Astrocyte (in vitro differentiated cells and primary cell): ENCODE results near the gene RTBDN. TPM values are rescaled to one million over a fixed set of nuclear protein-coding genes. Genes with fewer than 3 reads are reported as not detected.

Experiments used
- DNase-seq: peaks from one replicate; pipeline ENCODE4 v3.0.0-alpha.2; 2010; ENCODE audit warnings: low read depth
- FAIRE-seq: peaks from 2 replicates; lab custom pipeline; 2011; peaks lifted over from hg19 to GRCh38; lab: Jason Lieb, UNC
- H2AFZ ChIP-seq: 2 replicates; pipeline ENCODE4 v1.6.0; 2012; ENCODE audit warnings: low read depth, low read length, inconsistent platforms
- H3K27ac ChIP-seq: 2 replicates; pipeline ENCODE4 v1.5.1; 2011; ENCODE audit warnings: low read depth, low read length, inconsistent platforms
- H3K27me3 ChIP-seq: 2 replicates; pipeline ENCODE4 v1.6.0; 2011; ENCODE audit warnings: low read length, inconsistent platforms; ENCODE audit not compliant: insufficient read depth
- H3K36me3 ChIP-seq: 2 replicates; pipeline ENCODE4 v1.5.1; 2011; ENCODE audit warnings: low read length, inconsistent platforms; ENCODE audit not compliant: insufficient read depth
- H3K4me1 ChIP-seq: 2 replicates; pipeline ENCODE4 v1.5.1; 2011; ENCODE audit warnings: low read length, inconsistent platforms; ENCODE audit not compliant: insufficient read depth
- H3K4me2 ChIP-seq: 2 replicates; pipeline ENCODE4 v1.6.0; 2012; ENCODE audit warnings: low read length, inconsistent platforms
- H3K4me3 ChIP-seq: 2 replicates; pipeline ENCODE4 v1.5.1; 2011; ENCODE audit warnings: low read depth, mild to moderate bottlenecking, low read length, inconsistent platforms; ENCODE audit not compliant: insufficient read depth
- H3K79me2 ChIP-seq: 2 replicates; pipeline ENCODE4 v1.6.0; 2012; ENCODE audit warnings: mild to moderate bottlenecking, low read length, inconsistent platforms; ENCODE audit not compliant: insufficient read depth
- H3K9ac ChIP-seq: 2 replicates; pipeline ENCODE4 v1.6.0; 2012; ENCODE audit warnings: mild to moderate bottlenecking, low read length, inconsistent platforms
- H3K9me3 ChIP-seq: 2 replicates; pipeline ENCODE4 v1.5.1; 2012; ENCODE audit warnings: low read depth, mild to moderate bottlenecking, low read length, inconsistent platforms; ENCODE audit not compliant: insufficient read depth
- H4K20me1 ChIP-seq: 2 replicates; pipeline ENCODE4 v1.6.0; 2012; ENCODE audit warnings: low read length, inconsistent platforms; ENCODE audit not compliant: insufficient read depth
- H3K27ac Mint-ChIP-seq: one replicate; pipeline ENCODE4 v1.8.0; 2021; ENCODE audit warnings: mild to moderate bottlenecking, mixed read lengths; ENCODE audit not compliant: unreplicated experiment
- H3K27me3 Mint-ChIP-seq: one replicate; pipeline ENCODE4 v1.8.0; 2021; ENCODE audit warnings: low read depth, mixed read lengths; ENCODE audit not compliant: unreplicated experiment
- H3K36me3 Mint-ChIP-seq: one replicate; pipeline ENCODE4 v1.8.0; 2021; ENCODE audit warnings: low read depth, mixed read lengths; ENCODE audit not compliant: unreplicated experiment
- H3K4me1 Mint-ChIP-seq: one replicate; pipeline ENCODE4 v1.8.0; 2021; ENCODE audit warnings: low read depth, mixed read lengths; ENCODE audit not compliant: unreplicated experiment
- H3K4me3 Mint-ChIP-seq: one replicate; pipeline ENCODE4 v1.8.0; 2021; ENCODE audit warnings: mild to moderate bottlenecking, moderate library complexity, mixed read lengths; ENCODE audit not compliant: unreplicated experiment
- H3K9me3 Mint-ChIP-seq: one replicate; pipeline ENCODE4 v1.8.0; 2021; ENCODE audit warnings: mild to moderate bottlenecking, mixed read lengths; ENCODE audit not compliant: unreplicated experiment
- EZH2 ChIP-seq: IDR thresholded peaks from 2 replicates; pipeline ENCODE4 v1.6.1; 2012; ENCODE audit warnings: mild to moderate bottlenecking, low read length, inconsistent platforms; ENCODE audit not compliant: insufficient read depth
- total RNA-seq: library from RNA; stranded (reverse); gene quantifications from 2 replicates; pipeline ENCODE4 v1.2.1, GENCODE V29; 2021
- TF ChIP-seq, protein P1 (sequence below): IDR thresholded peaks from 2 replicates; pipeline ENCODE4 v1.5.1; 2011; ENCODE audit warnings: low read depth, mild to moderate bottlenecking, inconsistent platforms, low read length, moderate library complexity; ENCODE audit not compliant: insufficient read depth

The RTBDN gene
- total RNA-seq, 1 donor from 2014 or later: not detected

- Histone ChIP-seq H3K4me3 (no peak overlapping the region), H3K9me3 (no peaks in the 10 kb centered on the region)
Observed at GRCh38 chr19:12797141-12797587, 37.2 kb downstream of the RTBDN start.

GRCh38 chr19:12796146-12797071 lies 38.0 kb downstream of the RTBDN start:
- Histone ChIP-seq H3K9me3 (no peaks in the 10 kb centered on the region), H3K4me3 (no peak overlapping the region), H3K79me2 (peaks cover 31% of the 10 kb centered on the region), H4K20me1 (peaks cover 30% of the 10 kb centered on the region), H3K4me2 (peak overlapping the region; percentile 52), H3K27ac (no peak overlapping the region), H3K27me3 (no peaks in the 10 kb centered on the region), H3K36me3 (no peaks in the 10 kb centered on the region), H2AFZ (no peak overlapping the region), H3K9ac (peak overlapping the region; percentile 6), H3K4me1 (peaks cover 22% of the 10 kb centered on the region)
- Mint-ChIP-seq H3K4me3 (peak overlapping the region; percentile 62), H3K36me3 (peaks cover 2% of the 10 kb centered on the region), H3K27me3 (no peaks in the 10 kb centered on the region), H3K4me1 (peaks cover 13% of the 10 kb centered on the region), H3K9me3 (no peaks in the 10 kb centered on the region), H3K27ac (peak overlapping the region; percentile 90)
- no peak for FAIRE-seq
- no peak for DNase-seq
- no peak for TF ChIP-seq EZH2
- TF ChIP-seq, protein P1, sequence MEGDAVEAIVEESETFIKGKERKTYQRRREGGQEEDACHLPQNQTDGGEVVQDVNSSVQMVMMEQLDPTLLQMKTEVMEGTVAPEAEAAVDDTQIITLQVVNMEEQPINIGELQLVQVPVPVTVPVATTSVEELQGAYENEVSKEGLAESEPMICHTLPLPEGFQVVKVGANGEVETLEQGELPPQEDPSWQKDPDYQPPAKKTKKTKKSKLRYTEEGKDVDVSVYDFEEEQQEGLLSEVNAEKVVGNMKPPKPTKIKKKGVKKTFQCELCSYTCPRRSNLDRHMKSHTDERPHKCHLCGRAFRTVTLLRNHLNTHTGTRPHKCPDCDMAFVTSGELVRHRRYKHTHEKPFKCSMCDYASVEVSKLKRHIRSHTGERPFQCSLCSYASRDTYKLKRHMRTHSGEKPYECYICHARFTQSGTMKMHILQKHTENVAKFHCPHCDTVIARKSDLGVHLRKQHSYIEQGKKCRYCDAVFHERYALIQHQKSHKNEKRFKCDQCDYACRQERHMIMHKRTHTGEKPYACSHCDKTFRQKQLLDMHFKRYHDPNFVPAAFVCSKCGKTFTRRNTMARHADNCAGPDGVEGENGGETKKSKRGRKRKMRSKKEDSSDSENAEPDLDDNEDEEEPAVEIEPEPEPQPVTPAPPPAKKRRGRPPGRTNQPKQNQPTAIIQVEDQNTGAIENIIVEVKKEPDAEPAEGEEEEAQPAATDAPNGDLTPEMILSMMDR: peak; percentile 92

More at GRCh38 chr19:12797141-12797587, 37.2 kb downstream of the RTBDN start:
- DNase-seq (no peak), FAIRE-seq (no peak)
- no peak for TF ChIP-seq EZH2
- TF ChIP-seq, protein P1: no peak
- Histone ChIP-seq H3K79me2 (peaks cover 27% of the 10 kb centered on the region), H3K4me2 (no peak overlapping the region), H3K9ac (no peak overlapping the region), H3K27ac (no peak overlapping the region), H3K4me1 (peaks cover 26% of the 10 kb centered on the region), H4K20me1 (peaks cover 22% of the 10 kb centered on the region), H2AFZ (no peak overlapping the region), H3K27me3 (no peaks in the 10 kb centered on the region), H3K36me3 (no peaks in the 10 kb centered on the region)
- peaks cover 13% of the 10 kb centered on the region for H3K4me1 Mint-ChIP-seq
- peaks cover 2% of the 10 kb centered on the region for H3K36me3 Mint-ChIP-seq
- no peak overlapping the region for H3K4me3 Mint-ChIP-seq
- peaks cover under 1% of the 10 kb centered on the region for H3K27me3 Mint-ChIP-seq
- H3K27ac Mint-ChIP-seq: no peak overlapping the region
- H3K9me3 Mint-ChIP-seq: no peaks in the 10 kb centered on the region
